GM12875 (cell line): ENCODE data around the gene PKLR.

ENCODE experiments used
- H3K4me3 ChIP-seq: one replicate; pipeline ENCODE4 v1.5.1; 2011; ENCODE audit warnings: low read depth, low read length, control low read depth
- TF ChIP-seq, protein P1 (sequence below): IDR thresholded peaks from 2 replicates; pipeline ENCODE4 v1.5.1; 2011; ENCODE audit warnings: low read depth, mild to moderate bottlenecking, control low read depth, inconsistent platforms, low read length, moderate library complexity, borderline replicate concordance; ENCODE audit not compliant: insufficient read depth

The PKLR gene

DNA sequence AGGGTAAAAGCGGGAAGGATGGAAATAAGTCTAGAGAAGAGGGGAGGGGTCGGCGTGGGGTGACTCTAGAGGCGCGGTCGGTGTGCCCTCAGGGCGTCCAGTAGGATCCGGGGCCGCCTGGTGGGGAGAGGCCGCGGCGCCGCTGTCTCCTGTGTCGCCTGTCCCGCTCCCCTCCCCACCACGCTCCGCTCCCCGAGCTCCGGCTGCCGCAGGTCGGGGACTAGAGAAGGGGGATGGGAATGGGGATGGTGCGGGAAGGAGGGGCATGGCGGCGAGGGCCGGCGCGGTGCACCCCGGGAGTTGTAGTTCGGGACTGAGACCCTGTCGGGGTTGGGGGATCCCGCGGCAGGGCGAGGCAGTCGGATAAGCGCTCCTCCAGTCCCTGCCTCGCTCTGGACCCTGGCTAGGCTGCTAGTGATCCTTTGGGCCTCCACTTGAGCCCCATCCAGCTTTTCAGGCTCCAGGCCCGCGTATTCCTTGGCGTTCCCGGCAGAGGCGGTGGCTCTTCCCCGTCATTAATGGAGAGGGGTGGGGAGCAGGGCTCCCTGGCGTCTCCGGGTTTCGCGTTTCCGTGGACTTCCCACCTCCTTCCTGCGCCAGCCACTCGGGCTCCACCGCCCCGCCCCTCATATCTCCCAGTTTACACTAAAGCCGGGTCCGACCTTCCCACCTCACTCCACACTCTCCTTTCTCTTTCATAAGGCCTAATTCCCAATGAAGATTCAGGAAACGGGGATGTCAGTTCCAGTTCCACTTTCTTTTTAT is 45.8 kb downstream of the PKLR start, which contains the start of gene ENTREP3:
TSS of gene ENTREP3 (minus strand) at position 241 of the 765 bp plus-strand sequence. CDS start 606 bp downstream, outside the sequence.
- peak within 1 kb of the TSS; percentile 68 for H3K4me3 ChIP-seq
- TF ChIP-seq, protein P1, sequence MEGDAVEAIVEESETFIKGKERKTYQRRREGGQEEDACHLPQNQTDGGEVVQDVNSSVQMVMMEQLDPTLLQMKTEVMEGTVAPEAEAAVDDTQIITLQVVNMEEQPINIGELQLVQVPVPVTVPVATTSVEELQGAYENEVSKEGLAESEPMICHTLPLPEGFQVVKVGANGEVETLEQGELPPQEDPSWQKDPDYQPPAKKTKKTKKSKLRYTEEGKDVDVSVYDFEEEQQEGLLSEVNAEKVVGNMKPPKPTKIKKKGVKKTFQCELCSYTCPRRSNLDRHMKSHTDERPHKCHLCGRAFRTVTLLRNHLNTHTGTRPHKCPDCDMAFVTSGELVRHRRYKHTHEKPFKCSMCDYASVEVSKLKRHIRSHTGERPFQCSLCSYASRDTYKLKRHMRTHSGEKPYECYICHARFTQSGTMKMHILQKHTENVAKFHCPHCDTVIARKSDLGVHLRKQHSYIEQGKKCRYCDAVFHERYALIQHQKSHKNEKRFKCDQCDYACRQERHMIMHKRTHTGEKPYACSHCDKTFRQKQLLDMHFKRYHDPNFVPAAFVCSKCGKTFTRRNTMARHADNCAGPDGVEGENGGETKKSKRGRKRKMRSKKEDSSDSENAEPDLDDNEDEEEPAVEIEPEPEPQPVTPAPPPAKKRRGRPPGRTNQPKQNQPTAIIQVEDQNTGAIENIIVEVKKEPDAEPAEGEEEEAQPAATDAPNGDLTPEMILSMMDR, result 0 out of 2 replicates have a peak, but pooled peaks have one; percentile 0

DNA sequence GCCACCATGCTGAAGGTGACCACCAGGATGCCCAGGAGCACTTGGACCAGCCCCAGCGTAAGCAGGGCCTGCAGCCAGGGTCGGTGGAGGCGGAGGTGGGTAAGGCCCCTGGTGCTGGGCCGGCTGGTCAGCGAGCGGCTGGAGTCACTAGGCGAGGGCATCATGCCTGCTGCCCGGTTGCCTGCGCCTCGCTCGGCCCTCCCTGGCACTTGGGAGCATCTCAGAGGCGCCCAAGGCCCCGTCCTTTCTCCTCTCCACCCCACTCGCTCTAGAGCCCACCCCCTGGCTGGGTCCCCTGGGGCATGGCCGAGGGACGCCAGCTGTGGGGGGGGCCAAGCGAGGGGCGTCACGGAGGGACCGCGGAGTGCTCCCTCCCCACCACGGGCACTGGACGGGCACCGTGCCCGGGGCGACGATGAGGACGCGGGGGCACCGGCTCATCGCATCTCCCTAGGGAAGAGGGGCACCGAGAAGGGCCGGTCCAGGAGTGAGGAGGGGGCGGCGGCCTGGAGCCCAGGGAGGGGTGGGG is 46.5 kb downstream of the PKLR start:
- peak overlapping the region; percentile 68 for H3K4me3 ChIP-seq
- TF ChIP-seq, protein P1, result no peak

DNA sequence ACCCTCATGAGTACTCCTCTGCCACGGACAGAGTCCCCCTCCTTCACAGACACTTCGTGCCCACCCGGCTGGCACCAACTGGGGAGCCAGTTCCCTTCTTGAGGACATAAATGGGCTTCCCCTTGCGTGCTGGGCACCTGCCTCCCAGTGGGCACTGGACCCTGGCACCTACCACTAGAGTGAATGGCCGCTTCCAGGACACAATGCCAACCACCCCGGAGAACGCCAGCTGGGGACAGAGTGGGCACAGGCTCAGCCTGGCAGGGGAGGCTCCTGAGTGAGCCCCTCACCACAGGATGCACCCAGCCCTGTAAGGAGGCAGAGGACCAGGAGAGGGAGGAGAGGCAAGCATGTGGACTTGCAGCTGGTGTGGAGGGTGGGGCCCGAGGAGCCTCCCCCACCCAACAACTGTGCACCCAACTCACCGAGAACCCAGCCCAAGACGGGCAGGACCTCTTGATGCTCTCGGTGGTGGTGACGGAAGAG is 47.0 kb downstream of the PKLR start:
- H3K4me3 ChIP-seq, result peak overlapping the region; percentile 68
- TF ChIP-seq, protein P1, result no peak

DNA sequence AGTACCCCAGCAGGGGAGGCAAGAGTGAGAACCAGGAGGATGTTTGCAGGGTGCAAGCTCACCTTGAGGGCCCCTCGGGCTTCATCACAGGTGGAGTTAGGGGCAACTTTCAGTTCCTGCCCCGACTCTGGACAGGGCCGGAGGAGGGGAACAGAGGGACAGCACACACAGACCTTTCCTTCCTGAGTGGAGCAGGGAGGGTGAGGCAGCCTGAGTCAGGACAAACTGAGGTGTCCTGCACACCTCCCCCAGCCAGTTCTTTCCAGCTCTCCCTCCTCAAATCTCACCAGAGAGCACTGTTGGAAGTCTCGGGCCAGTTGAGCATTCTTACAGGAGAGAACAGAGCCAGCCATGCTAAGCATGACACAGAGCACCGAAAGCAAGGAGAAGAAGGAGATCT is 47.4 kb downstream of the PKLR start:
- H3K4me3 ChIP-seq, result peak overlapping the region; percentile 68
- TF ChIP-seq, protein P1, result no peak

DNA sequence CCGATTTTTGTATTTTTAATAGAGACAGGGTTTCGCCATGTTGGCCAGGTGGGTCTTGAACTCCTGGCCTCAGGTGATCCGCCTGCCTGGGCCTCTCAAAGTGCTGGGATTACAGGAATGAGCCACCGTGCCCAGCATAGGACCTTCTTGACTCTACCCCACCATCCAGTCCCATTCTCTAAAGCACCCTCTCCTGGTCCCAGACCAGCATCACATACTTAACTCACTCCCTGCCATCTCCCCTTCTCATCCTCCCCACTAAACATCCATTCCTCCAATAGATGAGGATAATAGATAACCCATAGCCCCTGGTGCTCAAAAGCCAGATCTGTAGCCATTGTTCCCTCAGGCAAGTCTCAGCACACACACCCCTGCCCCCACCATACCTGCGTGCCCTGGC is 48.0 kb downstream of the PKLR start:
- H3K4me3 ChIP-seq, result no peak overlapping the region
- TF ChIP-seq, protein P1, result no peak

DNA sequence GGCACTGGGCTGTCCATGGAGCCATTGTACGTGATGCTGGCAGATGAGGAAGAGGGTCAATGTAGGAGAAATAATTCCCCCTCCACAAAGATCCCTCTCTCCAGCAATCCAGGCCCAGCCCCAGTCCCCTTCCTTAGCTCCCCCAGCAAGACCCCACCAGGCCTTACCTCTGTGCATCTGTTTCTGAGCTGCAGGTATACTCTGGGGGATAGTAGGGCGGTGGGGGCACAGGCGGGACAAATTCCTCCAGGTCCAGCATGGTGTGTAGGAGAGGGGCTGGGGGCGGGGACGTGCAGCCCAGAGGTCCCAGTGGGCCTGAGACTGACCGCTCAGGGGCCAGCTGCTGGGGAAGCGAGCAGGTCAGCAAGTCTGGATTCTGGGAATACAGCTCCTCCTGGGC is 49.7 kb downstream of the PKLR start:
- TF ChIP-seq, protein P1, result no peak
- no peak overlapping the region for H3K4me3 ChIP-seq
